GM12875 (cell line): ENCODE data around the gene GJA3.

Experiments
- H3K4me3 ChIP-seq: one replicate; pipeline ENCODE4 v1.5.1; 2011; ENCODE audit warnings: low read depth, low read length, control low read depth
- CTCF ChIP-seq: IDR thresholded peaks from 2 replicates; pipeline ENCODE4 v1.5.1; 2011; ENCODE audit warnings: low read depth, mild to moderate bottlenecking, control low read depth, inconsistent platforms, low read length, moderate library complexity, borderline replicate concordance; ENCODE audit not compliant: insufficient read depth

Gene GJA3

GRCh38 chr13:20195801-20196200, 34.9 kb upstream of the GJA3 start:
- H3K4me3 ChIP-seq, result no peak overlapping the region
- TF ChIP-seq CTCF, result no peak

- TF ChIP-seq CTCF, result no peak
- H3K4me3 ChIP-seq, result peak overlapping the region; percentile 6
Measured at GRCh38 chr13:20193907-20194631, 33.2 kb upstream of the GJA3 start.

GRCh38 chr13:20193162-20193906, 32.5 kb upstream of the GJA3 start:
- H3K4me3 ChIP-seq, result peak overlapping the region; percentile 6
- TF ChIP-seq CTCF, result no peak

GRCh38 chr13:20192836-20193161, 31.9 kb upstream of the GJA3 start, which contains the start of gene GJB2:
GJB2 (minus strand) TSS chr13:20192938; CDS start chr13:20189581, 3,357 bp downstream.
- no peak for TF ChIP-seq CTCF
- peak within 1 kb of the TSS; percentile 36 for H3K4me3 ChIP-seq

GRCh38 chr13:20192158-20192835, 31.4 kb upstream of the GJA3 start:
- no peak for TF ChIP-seq CTCF
- H3K4me3 ChIP-seq, result peak overlapping the region; percentile 36

GRCh38 chr13:20191311-20192157, 30.7 kb upstream of the GJA3 start:
- TF ChIP-seq CTCF, result no peak
- no peak overlapping the region for H3K4me3 ChIP-seq
